ENCODE results near the gene CCDC33.

Gene CCDC33

DNA sequence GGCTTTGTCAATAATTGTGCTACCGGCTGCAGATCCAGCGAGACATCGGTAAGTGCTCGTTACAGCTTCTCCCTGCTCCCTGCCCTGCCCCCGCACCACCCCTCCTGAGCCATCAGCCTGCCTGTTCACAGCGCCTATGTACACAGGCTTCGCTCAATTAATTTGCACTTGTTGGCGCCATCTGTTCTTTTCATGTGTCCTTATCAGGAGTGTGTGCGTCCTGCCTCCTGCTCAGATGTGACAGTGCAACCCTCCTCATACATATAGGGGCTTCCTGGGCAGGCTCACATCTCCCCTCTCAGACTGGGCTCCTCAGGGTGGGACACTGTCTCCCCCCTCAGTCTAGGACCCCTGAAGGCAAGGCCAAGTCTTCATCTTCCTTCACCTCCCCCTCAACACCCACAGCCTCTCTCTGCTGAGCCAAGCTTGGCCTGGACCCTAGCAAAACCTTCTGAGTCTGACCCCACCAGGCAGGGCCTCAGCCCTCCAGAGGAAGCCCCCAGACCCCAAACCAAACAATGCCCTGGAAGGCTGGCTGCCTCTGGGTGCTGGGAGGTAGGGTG is 76.4 kb downstream of the CCDC33 start:
- TF ChIP-seq, protein P1, sequence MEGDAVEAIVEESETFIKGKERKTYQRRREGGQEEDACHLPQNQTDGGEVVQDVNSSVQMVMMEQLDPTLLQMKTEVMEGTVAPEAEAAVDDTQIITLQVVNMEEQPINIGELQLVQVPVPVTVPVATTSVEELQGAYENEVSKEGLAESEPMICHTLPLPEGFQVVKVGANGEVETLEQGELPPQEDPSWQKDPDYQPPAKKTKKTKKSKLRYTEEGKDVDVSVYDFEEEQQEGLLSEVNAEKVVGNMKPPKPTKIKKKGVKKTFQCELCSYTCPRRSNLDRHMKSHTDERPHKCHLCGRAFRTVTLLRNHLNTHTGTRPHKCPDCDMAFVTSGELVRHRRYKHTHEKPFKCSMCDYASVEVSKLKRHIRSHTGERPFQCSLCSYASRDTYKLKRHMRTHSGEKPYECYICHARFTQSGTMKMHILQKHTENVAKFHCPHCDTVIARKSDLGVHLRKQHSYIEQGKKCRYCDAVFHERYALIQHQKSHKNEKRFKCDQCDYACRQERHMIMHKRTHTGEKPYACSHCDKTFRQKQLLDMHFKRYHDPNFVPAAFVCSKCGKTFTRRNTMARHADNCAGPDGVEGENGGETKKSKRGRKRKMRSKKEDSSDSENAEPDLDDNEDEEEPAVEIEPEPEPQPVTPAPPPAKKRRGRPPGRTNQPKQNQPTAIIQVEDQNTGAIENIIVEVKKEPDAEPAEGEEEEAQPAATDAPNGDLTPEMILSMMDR (IDR thresholded peaks at IDR 0.05; ENCODE audit: insufficient read depth, missing control alignments): no peak
- FAIRE-seq (no peak), DNase-seq (ENCODE audit: insufficient read length, low spot score) (peak; percentile 61)

DNA sequence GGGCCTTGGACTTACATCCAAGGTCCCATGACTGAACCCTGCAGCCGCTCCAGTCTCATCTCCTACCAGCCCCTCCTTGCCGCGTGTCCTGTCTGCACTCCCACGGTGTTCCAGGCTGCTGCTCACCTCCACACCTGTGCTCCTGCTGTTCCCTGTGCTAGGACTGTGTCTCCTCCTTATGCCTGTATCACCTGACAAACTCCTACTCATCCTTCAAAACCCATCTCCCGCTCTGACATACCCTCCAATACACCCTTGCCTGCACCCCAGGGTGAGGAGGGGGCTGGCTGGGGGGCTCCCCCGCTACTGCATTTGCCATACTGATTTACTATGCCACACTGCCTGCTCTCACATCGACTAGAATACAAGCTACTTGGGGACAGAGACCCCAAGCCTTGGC is 77.8 kb downstream of the CCDC33 start:
- no peak for FAIRE-seq
- no peak for DNase-seq (ENCODE audit: insufficient read length, low spot score)
- TF ChIP-seq, protein P1 (IDR thresholded peaks at IDR 0.05; ENCODE audit: insufficient read depth, missing control alignments): no peak

DNA sequence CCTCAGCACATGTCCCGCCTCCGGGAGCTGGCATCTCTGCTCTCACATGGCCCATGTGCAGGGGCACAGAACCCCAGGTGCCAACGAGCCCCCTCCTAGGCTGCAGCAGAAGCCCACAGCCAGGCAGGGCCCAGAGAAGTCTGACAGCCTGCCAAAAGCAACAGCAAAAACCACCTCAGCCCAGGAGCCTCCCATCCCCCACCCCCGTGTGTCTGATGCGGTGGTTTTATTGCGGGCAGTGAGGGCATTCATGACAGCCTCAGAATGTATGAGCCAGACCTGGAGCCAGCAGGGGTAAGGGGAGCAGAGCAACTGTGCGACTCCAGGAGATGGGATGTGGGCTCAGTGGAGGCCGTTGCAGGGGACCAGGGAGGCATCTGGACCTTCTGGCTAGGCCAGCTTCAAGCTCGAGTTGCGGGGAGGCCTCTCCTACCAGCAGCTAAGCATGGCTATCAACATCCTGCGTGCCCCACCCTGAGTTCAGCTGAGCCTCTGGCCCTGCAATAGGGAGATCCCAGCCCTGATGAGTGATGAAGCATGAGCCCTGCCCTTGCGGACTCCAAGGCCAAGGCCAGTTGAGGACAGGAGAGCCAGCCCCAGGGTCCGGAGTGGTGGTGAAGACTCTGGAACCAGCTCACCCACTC is 78.8 kb downstream of the CCDC33 start:
- TF ChIP-seq, protein P1 (IDR thresholded peaks at IDR 0.05; ENCODE audit: insufficient read depth, missing control alignments): no peak
- no peak for DNase-seq (ENCODE audit: insufficient read length, low spot score)
- FAIRE-seq: no peak

DNA sequence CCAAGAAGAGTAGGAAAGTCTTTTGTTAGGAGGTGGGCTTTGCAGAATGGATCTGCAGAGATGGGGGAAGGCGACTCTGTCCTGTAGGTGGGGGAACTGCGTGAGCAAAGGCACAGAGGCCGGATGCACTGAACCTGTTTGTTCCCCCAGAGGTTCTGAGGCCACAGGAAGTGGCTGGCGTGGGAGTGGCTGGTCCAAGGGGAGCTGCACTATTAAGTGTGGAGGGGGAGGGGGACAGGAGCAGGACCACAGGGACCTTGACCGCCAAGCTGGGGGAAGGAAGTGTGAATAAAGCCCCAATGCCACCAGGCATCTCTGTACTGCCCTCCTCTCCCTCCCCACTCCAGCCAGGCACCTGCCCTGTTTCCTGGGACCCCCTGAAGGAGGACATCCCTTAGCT is 79.5 kb downstream of the CCDC33 start:
- DNase-seq (ENCODE audit: insufficient read length, low spot score) (no peak), FAIRE-seq (no peak)
- TF ChIP-seq, protein P1 (IDR thresholded peaks at IDR 0.05; ENCODE audit: insufficient read depth, missing control alignments): no peak

DNA sequence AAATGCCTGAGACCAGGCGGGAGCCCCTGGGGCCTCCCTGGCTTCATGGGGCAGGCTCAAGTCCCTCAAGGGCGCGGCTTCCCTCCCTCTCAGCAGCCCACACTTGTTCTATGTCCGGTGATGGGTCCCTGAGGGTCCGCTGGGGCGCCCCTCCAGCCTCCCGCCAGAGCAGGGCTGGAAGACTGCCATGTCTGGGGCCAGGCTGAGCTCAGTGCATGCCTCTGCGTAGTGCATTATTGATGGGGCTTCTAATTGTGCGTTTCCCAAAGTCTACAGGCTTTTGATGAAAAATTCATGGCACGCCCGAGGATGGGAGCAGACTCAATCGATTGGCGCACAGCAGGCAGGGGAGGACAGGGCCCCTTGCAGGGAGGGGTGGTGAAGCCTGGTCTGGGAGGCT is 80.0 kb downstream of the CCDC33 start:
- FAIRE-seq (no peak), DNase-seq (ENCODE audit: insufficient read length, low spot score) (no peak)
- TF ChIP-seq, protein P1 (IDR thresholded peaks at IDR 0.05; ENCODE audit: insufficient read depth, missing control alignments): no peak

DNA sequence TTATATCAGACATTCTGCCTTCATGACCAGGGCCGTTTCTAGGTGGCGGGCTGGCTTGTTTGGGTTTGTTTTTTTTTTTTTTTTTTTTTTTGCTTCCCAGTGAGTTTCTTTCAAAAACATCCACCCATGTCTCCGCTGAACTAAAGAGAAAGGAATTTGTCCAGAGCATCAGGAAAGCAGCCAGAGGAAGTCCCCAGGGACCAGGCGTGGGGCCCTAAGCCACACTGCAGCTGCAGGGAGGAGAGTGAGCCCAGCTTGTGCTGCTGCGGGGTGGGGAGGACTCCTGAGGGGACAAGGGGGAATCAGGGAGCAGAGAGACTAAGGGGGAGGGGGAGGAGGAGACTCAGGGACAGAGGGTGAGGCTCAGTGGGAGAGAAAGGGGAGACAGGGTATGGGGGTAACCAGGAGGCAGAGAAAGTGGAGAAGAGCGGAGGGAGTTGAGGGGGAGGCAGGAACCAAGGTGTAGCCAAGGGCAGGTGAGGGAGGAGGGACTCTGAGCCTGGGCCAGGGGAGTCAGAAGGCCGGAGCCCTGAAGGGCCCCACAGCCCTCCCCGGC is 81.8 kb downstream of the CCDC33 start:
- FAIRE-seq: no peak
- TF ChIP-seq, protein P1 (IDR thresholded peaks at IDR 0.05; ENCODE audit: insufficient read depth, missing control alignments): no peak
- DNase-seq (ENCODE audit: insufficient read length, low spot score): no peak

All from D721Med (cell line).